Ascending aorta (tissue), 2 donors: ENCODE measurements around the gene BMAL2. TPM values are rescaled to one million over a fixed set of nuclear protein-coding genes. Genes with fewer than 3 reads are reported as not detected.

ENCODE experiments used
- DNase-seq, 2 donors: peaks; one replicate each; pipeline ENCODE4 v3.0.0-alpha.2; 2019; ENCODE audit warnings: low spot score in 2 of 2
- H3K27ac ChIP-seq, 2 donors: fragments of 200-600 bp; sonication (generic); one replicate each; pipeline ENCODE4 v1.5.1; 2016 to 2017; ENCODE audit warnings: mild to moderate bottlenecking in 1 of 2
- H3K27me3 ChIP-seq: fragments of 200-600 bp; sonication (generic); one replicate; pipeline ENCODE4 v1.5.1; 2017
- H3K36me3 ChIP-seq, 2 donors: fragments of 200-600 bp; sonication (generic); one replicate each; pipeline ENCODE4 v1.5.1; 2016
- H3K4me1 ChIP-seq, 2 donors: fragments of 200-600 bp; sonication (generic); one replicate each; pipeline ENCODE4 v1.5.1; 2016 to 2017; ENCODE audit warnings: mild to moderate bottlenecking in 1 of 2
- H3K4me3 ChIP-seq, 2 donors: fragments of 200-600 bp; sonication (generic); one replicate each; pipeline ENCODE4 v1.5.1; 2016 to 2017; ENCODE audit warnings: mild to moderate bottlenecking in 1 of 2
- H3K9me3 ChIP-seq, 2 donors: fragments of 200-600 bp; sonication (generic); one replicate each; pipeline ENCODE4 v1.5.1; 2016
- CTCF ChIP-seq, 3 experiments: fragments of 200-600 bp in 2 of 3; fragments of 450-650 bp in 1 of 3; sonication (generic) in 2 of 3; IDR thresholded peaks; one replicate each; pipeline ENCODE4 v1.5.1; 2016 to 2019; ENCODE audit warnings: antibody characterized with exemption in 3 of 3, mild to moderate bottlenecking in 1 of 3, moderate library complexity in 1 of 3
- intact Hi-C: fragments of 100-400 bp; cut with DNase I; formaldehyde crosslinking; loops from one replicate; pipeline ENCODE4 v1.15.1; 2023
- total RNA-seq: library from RNA; depleted of rRNA; stranded (reverse); fragments of >200 nt; gene quantifications from one replicate; pipeline ENCODE4 v1.1.0, GENCODE V29; 2016

Gene BMAL2
- total RNA-seq, 1 donor from 2014 or later = 5.6 TPM

- no peak overlapping the region for H3K27ac ChIP-seq
These were observed 34.0 kb downstream of the BMAL2 start for GRCh38 chr12:27366621-27367020.

GRCh38 chr12:27367078-27367477, 34.4 kb downstream of the BMAL2 start:
- H3K27ac ChIP-seq = no peak overlapping the region
- no peaks in the 10 kb centered on the region for H3K36me3 ChIP-seq
- H3K4me1 ChIP-seq = no peaks in the 10 kb centered on the region
- no peak for DNase-seq
- intact Hi-C loops = no loop called here
- no peaks in the 10 kb centered on the region for H3K9me3 ChIP-seq
- no peak overlapping the region for H3K4me3 ChIP-seq
- TF ChIP-seq CTCF (IDR thresholded peaks at IDR 0.05) = no peak
- no peaks in the 10 kb centered on the region for H3K27me3 ChIP-seq

More at GRCh38 chr12:27366621-27367020, 34.0 kb downstream of the BMAL2 start:
- H3K27me3 ChIP-seq = no peaks in the 10 kb centered on the region
- H3K4me3 ChIP-seq = no peak overlapping the region
- no peaks in the 10 kb centered on the region for H3K4me1 ChIP-seq
- DNase-seq = no peak
- no peak for TF ChIP-seq CTCF (IDR thresholded peaks at IDR 0.05)
- no peaks in the 10 kb centered on the region for H3K9me3 ChIP-seq
- intact Hi-C loops = no loop called here
- no peaks in the 10 kb centered on the region for H3K36me3 ChIP-seq

- no peak for DNase-seq
- Histone ChIP-seq H3K4me3 (no peak overlapping the region), H3K9me3 (no peaks in the 10 kb centered on the region), H3K27ac (no peak overlapping the region), H3K4me1 (no peaks in the 10 kb centered on the region), H3K36me3 (no peaks in the 10 kb centered on the region), H3K27me3 (no peaks in the 10 kb centered on the region)
- no peak for TF ChIP-seq CTCF (IDR thresholded peaks at IDR 0.05)
- intact Hi-C loops = no loop called here
These were observed 49.6 kb downstream of the BMAL2 start for GRCh38 chr12:27382171-27382795.

Other genes starting within 250 kb of the BMAL2 start
- gene STK38L, start 88.5 kb upstream of the BMAL2 start, total RNA-seq = 137 TPM
- not detected for gene SMCO2, start 113.9 kb downstream of the BMAL2 start, total RNA-seq
- gene PPFIBP1, start 191.4 kb downstream of the BMAL2 start, total RNA-seq = 56.4 TPM